GM12865 (cell line): ENCODE measurements around the gene TMEM125.

Experiments
- DNase-seq: peaks from one replicate; pipeline ENCODE4 v3.0.0; 2010; ENCODE audit warnings: low read depth
- H3K4me3 ChIP-seq: 2 replicates; pipeline ENCODE4 v1.5.1; 2011; ENCODE audit warnings: mild to moderate bottlenecking, low read depth, low read length, control low read depth
- TF ChIP-seq, protein P1 (sequence below): IDR thresholded peaks from 2 replicates; pipeline ENCODE4 v1.5.1; 2011; ENCODE audit warnings: low read length, control low read depth, low read depth, inconsistent platforms; ENCODE audit not compliant: insufficient read depth; ENCODE audit errors: missing control alignments

The TMEM125 gene

DNA sequence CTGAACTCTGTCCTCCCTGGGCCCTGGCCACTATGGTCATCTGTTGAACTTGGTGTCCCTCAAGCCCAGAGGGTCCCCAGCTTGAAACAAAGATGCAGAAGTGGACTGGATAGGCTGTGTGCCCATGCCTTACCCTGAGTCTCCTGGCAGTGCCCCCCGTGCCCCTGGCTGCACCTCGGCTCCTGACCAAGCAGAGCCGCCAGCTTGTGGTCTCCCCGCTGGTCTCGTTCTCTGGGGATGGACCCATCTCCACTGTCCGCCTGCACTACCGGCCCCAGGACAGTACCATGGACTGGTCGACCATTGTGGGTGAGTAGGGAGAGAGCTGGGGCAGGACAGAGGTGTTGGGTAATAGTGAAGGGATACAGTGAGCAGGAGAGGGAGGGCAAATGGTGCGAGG, 41.7 kb downstream of the TMEM125 start:
- TF ChIP-seq, protein P1, sequence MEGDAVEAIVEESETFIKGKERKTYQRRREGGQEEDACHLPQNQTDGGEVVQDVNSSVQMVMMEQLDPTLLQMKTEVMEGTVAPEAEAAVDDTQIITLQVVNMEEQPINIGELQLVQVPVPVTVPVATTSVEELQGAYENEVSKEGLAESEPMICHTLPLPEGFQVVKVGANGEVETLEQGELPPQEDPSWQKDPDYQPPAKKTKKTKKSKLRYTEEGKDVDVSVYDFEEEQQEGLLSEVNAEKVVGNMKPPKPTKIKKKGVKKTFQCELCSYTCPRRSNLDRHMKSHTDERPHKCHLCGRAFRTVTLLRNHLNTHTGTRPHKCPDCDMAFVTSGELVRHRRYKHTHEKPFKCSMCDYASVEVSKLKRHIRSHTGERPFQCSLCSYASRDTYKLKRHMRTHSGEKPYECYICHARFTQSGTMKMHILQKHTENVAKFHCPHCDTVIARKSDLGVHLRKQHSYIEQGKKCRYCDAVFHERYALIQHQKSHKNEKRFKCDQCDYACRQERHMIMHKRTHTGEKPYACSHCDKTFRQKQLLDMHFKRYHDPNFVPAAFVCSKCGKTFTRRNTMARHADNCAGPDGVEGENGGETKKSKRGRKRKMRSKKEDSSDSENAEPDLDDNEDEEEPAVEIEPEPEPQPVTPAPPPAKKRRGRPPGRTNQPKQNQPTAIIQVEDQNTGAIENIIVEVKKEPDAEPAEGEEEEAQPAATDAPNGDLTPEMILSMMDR = no peak
- H3K4me3 ChIP-seq = no peak overlapping the region
- no peak for DNase-seq

DNA sequence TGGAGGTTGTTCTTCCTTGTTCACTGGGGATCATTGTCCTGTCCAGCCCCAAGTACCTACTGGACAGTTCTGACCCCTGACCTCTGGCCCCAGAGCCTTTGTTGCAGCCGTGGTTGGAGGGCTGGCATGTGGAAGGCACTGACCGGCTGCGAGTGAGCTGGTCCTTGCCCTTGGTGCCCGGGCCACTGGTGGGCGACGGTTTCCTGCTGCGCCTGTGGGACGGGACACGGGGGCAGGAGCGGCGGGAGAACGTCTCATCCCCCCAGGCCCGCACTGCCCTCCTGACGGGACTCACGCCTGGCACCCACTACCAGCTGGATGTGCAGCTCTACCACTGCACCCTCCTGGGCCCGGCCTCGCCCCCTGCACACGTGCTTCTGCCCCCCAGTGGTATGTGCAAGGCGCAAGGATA, 42.4 kb downstream of the TMEM125 start:
- TF ChIP-seq, protein P1 = no peak
- no peak for DNase-seq
- H3K4me3 ChIP-seq = no peak overlapping the region

DNA sequence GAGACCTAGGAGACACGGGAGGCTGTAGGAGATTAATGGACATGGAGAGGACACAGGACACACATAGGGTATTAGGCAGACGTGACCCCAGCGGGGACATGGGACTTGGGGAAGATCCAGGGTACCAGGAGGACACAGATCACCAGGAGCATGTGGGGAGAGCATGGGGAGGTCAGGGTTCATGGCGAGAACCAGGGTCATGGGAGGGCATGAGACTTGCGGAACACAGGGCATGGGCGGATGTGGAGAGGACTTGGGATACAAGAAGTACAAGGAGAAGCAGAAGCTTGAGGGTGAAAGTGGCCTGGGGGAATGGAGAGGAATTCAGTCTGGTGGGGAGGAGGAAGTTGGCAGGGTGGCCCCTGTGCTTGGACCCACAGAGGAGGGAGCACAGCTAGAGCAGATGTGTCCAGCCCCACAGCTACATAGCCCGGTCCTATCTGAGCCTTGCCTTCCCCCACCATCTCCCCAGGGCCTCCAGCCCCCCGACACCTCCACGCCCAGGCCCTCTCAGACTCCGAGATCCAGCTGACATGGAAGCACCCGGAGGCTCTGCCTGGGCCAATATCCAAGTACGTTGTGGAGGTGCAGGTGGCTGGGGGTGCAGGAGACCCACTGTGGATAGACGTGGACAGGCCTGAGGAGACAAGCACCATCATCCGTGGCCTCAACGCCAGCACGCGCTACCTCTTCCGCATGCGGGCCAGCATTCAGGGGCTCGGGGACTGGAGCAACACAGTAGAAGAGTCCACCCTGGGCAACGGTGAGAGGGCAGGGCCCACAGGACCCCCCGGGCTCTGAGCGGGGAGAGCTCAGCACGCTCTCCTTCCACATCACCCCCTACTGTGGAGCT, 43.1 kb downstream of the TMEM125 start:
- H3K4me3 ChIP-seq = no peak overlapping the region
- no peak for DNase-seq
- TF ChIP-seq, protein P1 = no peak

DNA sequence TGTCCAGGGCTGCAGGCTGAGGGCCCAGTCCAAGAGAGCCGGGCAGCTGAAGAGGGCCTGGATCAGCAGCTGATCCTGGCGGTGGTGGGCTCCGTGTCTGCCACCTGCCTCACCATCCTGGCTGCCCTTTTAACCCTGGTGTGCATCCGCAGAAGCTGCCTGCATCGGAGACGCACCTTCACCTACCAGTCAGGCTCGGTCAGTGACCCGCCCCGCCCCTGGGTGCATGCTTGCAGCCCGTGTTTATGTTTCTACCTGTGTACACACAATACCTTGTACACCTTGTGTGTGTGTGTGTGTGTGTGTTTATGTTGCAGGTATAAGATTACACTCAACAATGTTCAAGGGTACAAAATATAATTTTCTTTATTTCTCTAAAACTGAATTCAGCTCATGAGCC, 44.0 kb downstream of the TMEM125 start:
- TF ChIP-seq, protein P1 = no peak
- no peak overlapping the region for H3K4me3 ChIP-seq
- no peak for DNase-seq

DNA sequence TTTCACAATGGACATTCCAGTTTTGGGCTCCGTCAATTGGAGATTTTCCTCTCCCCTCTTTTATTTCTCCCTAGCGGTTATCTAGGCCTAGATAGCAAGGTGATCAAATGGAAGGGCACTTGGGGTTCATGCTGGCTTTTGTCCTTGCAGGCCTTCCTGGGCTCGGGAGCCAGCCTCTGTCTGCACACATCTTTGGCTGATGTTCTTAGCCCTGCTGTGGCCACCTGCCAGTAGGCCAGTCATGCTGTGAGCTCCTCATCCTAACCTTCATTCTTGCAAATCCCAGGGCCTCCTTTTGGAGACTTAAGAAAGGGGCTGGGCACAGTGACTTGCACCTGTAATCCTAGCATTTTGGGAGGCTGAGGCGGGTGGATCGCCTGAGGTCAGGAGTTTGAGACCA, 44.5 kb downstream of the TMEM125 start:
- no peak for DNase-seq
- TF ChIP-seq, protein P1 = no peak
- H3K4me3 ChIP-seq = no peak overlapping the region

DNA sequence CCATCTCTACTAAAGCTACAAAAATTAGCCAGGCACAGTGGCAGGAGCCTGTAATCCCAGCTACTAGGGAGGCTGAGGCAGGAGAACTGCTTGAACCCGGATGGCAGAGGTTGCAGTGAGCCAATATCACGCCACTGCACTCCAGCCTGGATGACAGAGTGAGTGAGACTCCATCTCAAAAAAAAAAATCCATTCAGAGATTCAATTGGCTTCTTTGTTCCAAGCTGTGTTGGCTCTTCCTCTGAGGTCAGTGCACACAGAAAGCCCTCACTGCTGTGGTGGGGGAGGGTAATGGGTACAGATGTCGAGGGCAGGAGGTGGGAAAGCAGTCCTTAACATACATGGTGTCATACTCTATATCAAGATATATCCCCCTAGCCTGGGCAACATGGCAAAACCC, 45.7 kb downstream of the TMEM125 start:
- H3K4me3 ChIP-seq = no peak overlapping the region
- DNase-seq = no peak
- TF ChIP-seq, protein P1 = no peak

DNA sequence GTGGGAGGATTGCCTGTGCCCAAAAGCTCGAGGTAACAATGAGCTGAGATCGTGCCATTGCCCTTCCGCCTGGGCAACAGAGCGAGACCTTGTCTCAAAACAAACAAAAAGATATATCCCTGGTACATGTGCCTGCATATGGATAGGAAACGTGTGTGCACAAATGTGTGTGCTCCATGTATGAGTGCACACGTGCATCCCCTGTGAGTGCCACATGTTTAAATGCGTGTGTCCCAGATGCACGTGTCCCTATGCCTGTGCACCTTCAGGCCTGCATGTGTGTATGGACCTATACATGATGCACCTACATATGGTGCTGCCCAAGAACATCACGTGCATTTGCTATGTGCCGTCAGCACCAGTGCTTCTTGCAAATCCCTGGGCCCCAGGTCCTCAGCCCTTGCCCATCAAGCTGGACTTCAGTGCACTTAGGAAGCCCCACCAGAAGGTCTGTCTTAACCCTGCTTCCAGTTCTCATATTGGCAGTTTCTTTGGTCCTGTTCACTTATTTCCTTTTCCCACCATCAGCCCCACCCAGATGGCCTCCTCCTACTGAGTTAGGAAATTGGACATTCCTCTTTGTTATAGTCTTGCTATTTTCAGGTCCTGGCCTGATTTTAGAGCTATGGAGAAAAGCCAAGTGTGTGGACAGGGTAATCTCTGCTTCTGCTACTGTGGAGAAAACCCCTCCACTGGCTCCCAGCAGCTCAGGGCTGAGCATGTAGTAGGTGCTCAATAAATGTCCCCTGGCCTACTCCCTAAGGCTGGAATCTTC, 46.4 kb downstream of the TMEM125 start:
- DNase-seq = no peak
- no peak overlapping the region for H3K4me3 ChIP-seq
- TF ChIP-seq, protein P1 = no peak
